OCI-LY3 (cell line): ENCODE results near the gene CFAP157.

Experiments used
- CTCF ChIP-seq: fragments of 200-600, 300-600 bp; sonication (generic); IDR thresholded peaks from 2 replicates; pipeline ENCODE4 v1.5.1; 2014; ENCODE audit warnings: antibody characterized with exemption, low read length, low read depth
- EZH2phosphoT487 ChIP-seq: fragments of 200-600 bp; shearing (Covaris generic); IDR thresholded peaks from 2 replicates; pipeline ENCODE4 v1.6.1; 2018; ENCODE audit warnings: antibody characterized with exemption, mixed run types, low read depth

DNA sequence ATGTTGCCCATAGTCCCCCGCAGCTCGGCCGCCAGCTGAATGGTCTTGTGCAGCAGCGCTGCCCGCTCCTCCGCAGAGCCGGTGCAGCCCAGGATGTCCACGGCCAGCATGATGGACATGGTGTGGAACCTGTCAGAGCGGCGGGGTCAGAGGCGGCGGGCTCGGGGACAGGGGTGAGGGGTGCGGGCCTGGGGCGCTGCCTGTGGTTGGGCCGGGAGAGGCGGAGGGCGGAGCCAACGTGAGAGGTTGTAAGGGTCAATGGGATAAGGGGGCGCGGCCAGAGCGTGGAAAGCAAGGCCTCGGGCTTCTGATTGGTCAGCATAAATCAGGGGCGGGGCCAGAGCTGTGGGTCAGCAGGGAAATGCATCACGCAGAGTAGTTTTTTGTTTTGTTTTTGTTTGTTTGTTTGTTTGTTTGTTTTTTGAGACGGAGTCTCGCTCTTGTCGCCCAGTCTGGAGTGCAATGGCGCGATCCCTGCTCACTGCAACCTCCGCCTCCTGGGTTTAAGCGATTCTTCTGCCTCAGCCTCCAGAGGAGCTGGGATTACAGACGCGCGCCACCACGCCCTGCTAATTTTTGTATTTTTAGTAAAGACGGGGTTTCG, 35.1 kb downstream of the CFAP157 start:
- TF ChIP-seq CTCF (no peak), EZH2phosphoT487 (no peak)
